ENCODE data around the gene NTNG2.

DNA sequence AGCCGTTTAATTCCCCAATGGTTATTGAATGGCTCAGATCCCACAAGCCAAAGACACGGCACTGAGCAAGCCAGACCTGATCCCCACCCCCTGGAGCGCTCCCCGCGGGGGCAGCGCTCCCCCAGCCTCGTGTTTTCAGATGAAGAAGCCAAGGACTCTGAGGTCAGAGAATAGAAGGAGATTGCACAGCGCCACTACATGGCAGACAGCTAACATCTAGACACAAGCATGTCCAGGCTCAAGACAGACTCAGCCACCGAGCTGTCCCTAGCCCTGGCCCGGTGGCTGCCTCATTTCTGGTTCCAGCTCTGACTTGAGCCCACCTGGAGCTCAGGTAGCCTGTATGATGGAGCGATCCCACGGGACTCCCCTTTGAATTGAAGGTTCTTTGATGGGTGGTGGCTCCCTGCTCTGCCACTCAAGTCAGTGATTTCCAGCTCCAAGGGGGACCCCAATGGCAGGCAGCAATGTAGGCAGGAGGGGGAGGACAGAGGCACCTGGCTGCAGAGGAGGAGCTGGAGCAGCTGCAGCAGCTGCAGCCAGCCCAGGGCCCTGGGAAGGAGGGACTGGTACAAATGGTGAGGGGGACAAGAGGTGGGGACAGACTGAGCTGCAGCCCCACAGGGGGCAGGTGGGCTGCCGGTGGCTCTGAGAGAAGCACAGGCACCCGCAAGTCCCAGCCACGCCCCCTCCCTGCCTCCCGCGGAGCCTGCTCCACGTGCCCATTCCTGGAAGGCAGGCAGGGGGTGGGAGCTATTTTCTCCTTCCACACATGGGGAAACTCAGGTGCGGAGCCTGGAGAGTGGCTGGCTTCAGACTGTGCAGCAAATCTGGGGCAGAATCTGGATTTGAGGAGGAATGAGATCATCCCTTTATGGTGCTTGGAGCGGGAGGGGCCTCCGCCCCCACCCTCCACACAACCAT, 40.2 kb downstream of the NTNG2 start:
- TF ChIP-seq POLR2A (IDR thresholded peaks at IDR 0.05): no peak
- TF ChIP-seq, protein P1, sequence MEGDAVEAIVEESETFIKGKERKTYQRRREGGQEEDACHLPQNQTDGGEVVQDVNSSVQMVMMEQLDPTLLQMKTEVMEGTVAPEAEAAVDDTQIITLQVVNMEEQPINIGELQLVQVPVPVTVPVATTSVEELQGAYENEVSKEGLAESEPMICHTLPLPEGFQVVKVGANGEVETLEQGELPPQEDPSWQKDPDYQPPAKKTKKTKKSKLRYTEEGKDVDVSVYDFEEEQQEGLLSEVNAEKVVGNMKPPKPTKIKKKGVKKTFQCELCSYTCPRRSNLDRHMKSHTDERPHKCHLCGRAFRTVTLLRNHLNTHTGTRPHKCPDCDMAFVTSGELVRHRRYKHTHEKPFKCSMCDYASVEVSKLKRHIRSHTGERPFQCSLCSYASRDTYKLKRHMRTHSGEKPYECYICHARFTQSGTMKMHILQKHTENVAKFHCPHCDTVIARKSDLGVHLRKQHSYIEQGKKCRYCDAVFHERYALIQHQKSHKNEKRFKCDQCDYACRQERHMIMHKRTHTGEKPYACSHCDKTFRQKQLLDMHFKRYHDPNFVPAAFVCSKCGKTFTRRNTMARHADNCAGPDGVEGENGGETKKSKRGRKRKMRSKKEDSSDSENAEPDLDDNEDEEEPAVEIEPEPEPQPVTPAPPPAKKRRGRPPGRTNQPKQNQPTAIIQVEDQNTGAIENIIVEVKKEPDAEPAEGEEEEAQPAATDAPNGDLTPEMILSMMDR (IDR thresholded peaks at IDR 0.05): no peak
- no peak for TF ChIP-seq POLR2AphosphoS5 (IDR thresholded peaks at IDR 0.05)
